HG03196 (cell line): ENCODE measurements around the gene CXCR5.

Source experiments
- ATAC-seq: cut with Tn5 transposase; IDR thresholded peaks from one replicate; pipeline ENCODE4 v1.9.1; 2021; ENCODE audit not compliant: unreplicated experiment

CXCR5 gene

GRCh38 chr11:118911880-118912741 lies 28.4 kb downstream of the CXCR5 start:
- ATAC-seq, result no peak

GRCh38 chr11:118912742-118913410 lies 29.2 kb downstream of the CXCR5 start:
- ATAC-seq, result no peak

GRCh38 chr11:118913411-118914125 lies 29.9 kb downstream of the CXCR5 start:
- no peak for ATAC-seq

- ATAC-seq, result peak; percentile 37
Measured at GRCh38 chr11:118914178-118914918, 30.7 kb downstream of the CXCR5 start.

- no peak for ATAC-seq
Measured at GRCh38 chr11:118914987-118915386, 31.3 kb downstream of the CXCR5 start.

- ATAC-seq, result no peak
Measured at GRCh38 chr11:118915396-118915795, 31.7 kb downstream of the CXCR5 start.

- no peak for ATAC-seq
Measured at GRCh38 chr11:118915941-118916841, 32.5 kb downstream of the CXCR5 start.

- no peak for ATAC-seq
Measured at GRCh38 chr11:118916842-118917388, 33.2 kb downstream of the CXCR5 start.

DNA sequence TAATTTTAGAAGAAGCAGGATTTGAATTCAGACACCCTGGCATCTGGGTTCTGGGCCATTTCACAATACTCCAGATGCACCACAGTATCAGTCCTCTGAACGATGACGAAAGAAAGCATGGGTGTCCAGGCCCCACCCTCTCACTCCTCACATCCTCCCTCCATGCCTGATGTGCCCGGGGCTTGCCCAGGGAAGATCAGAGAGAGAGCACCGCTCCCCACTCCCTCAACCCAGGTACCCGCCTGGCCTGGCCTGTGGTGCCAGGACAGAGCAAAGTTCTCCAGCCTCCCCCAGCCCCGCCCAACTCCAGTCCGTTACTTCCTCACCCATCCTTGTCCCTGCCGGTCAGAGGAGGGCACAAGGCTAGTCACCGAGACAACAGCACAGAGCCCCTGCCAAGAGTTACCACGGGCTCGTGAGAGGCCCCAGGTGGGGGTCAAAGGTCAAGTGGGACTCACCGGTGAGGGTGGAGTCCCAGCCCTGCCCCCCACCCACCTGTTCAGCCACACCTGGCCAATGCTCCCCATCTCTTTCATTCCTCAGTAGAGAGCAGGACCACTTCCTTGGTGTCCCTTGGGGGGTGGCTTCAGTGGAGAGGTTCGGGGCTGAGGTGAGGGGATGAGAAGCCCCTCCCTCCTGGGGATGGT lies 33.9 kb downstream of the CXCR5 start:
- no peak for ATAC-seq

- no peak for ATAC-seq
Measured at GRCh38 chr11:118918128-118918685, 34.5 kb downstream of the CXCR5 start.

DNA sequence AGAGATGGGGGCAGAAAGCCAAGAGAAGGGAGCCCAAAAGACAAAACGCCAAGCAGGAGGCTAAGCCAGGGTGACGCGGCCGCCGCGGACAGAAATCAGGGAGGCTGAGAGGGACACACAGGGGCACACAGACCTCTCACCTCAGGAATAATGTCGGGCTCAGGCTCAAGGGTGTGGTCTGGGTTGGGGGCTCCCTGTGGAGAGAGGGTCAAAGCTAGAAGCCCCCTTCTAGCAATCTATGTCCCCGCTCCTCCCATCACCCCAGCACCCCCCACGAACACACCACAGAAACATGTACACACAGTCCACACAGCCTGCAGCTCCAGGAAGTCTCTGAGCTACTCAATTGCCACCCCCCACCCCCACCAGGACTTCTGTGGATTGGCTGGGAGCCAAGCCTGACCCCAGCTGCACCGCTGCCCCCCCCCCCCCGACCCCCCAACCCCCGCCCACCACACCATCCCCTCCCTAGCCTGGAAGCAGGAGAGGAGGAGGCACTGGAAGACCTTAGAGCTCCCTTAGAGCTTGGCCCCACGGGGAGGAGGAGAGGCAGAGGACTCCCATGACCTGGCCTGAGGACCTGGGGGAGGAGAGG lies 35.1 kb downstream of the CXCR5 start:
- no peak for ATAC-seq

DNA sequence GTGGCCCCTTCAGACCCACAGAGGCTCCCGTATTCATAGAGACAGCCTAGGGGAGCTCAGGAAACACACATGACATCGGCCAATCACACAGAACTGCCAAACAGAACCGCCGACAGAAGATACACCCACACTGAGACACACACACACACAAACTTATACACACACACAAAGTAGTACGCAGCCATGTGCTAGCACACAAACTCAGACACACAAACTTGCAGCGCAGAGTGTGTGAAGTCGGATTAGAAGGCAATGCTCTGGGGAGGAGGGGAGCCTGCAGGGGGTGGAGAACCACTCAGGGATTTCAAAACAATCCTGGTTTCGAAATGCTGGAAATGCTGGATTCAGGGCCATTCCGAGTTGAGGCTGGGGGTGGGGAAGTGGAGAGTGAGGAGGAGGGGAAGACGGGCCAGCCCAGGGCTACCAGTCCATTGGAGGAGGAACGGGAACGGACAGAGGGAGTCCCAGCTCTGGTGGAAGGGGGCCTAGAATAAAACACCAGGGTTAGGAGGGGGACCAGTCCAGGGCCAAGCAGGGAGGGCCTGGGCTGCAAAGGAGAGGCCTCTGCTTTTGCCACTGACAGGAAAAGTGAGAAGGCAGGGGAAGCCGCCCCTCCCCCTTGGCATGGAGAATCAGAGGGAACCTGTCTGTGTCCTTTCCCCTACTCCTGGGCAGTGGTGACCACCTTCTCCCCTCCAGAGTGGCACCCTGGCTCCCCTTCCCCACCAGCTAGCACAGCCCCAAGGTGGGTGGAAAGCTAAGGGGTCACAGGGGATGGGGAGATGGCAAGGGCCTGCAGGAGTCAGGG lies 37.6 kb downstream of the CXCR5 start:
- no peak for ATAC-seq

GRCh38 chr11:118921929-118922744 lies 38.4 kb downstream of the CXCR5 start:
- ATAC-seq, result no peak

- ATAC-seq, result no peak
Measured at GRCh38 chr11:118922745-118923627, 39.3 kb downstream of the CXCR5 start.

- ATAC-seq, result no peak
Measured at GRCh38 chr11:118923721-118924587, 40.3 kb downstream of the CXCR5 start.
